ENCODE measurements around the gene RFLNA.
"Not testable (repeated sequence)": the region's sequence is repeated elsewhere in the genome, so short reads cannot be mapped to it uniquely, and the experiment has no call there.

Gene RFLNA

GRCh38 chr12:124279846-124280360 lies 15.0 kb upstream of the RFLNA start:
- intact Hi-C loops (cut with DNase I) = no loop called here
- peak in 27 of 42 donors; percentile 14 to 68 (median 41) for DNase-seq

- intact Hi-C loops (cut with DNase I) = no loop called here
- no peak for DNase-seq
These were observed 13.6 kb upstream of the RFLNA start for GRCh38 chr12:124281309-124281708.

GRCh38 chr12:124282287-124282686 lies 12.6 kb upstream of the RFLNA start:
- DNase-seq = no peak
- intact Hi-C loops (cut with DNase I) = no loop called here

- no peak for DNase-seq
- intact Hi-C loops (cut with DNase I) = no loop called here
These were observed 11.6 kb upstream of the RFLNA start for GRCh38 chr12:124283326-124283725.

GRCh38 chr12:124284368-124284767 lies 10.5 kb upstream of the RFLNA start:
- intact Hi-C loops (cut with DNase I) = no loop called here
- no peak for DNase-seq

GRCh38 chr12:124286414-124286813 lies 8.5 kb upstream of the RFLNA start:
- intact Hi-C loops (cut with DNase I) = no loop called here
- DNase-seq = peak in 4 of 42 donors; percentile 26 to 42 (median 38)

GRCh38 chr12:124286971-124287370 lies 7.9 kb upstream of the RFLNA start:
- DNase-seq = no peak
- intact Hi-C loops (cut with DNase I) = no loop called here

- intact Hi-C loops (cut with DNase I) = no loop called here
These were observed 5.0 kb upstream of the RFLNA start for GRCh38 chr12:124289634-124290600.

GRCh38 chr12:124292385-124292784 lies 2.5 kb upstream of the RFLNA start:
- no peak for DNase-seq
- intact Hi-C loops (cut with DNase I) = no loop called here

More at GRCh38 chr12:124289634-124290600, 5.0 kb upstream of the RFLNA start:
- DNase-seq = no peak

- DNase-seq = no peak
- intact Hi-C loops (cut with DNase I) = no loop called here
These were observed 1.4 kb upstream of the RFLNA start for GRCh38 chr12:124293286-124294003.

GRCh38 chr12:124295431-124296058 lies 652 bp downstream of the RFLNA start:
- DNase-seq = no peak
- intact Hi-C loops (cut with DNase I) = no loop called here

- intact Hi-C loops (cut with DNase I) = no loop called here
- no peak for DNase-seq
These were observed 1.5 kb downstream of the RFLNA start for GRCh38 chr12:124296295-124296915.

GRCh38 chr12:124296916-124297351 lies 2.0 kb downstream of the RFLNA start:
- DNase-seq = no peak
- intact Hi-C loops (cut with DNase I) = no loop called here

- DNase-seq = no peak
- intact Hi-C loops (cut with DNase I) = no loop called here
These were observed 2.5 kb downstream of the RFLNA start for GRCh38 chr12:124297389-124297788.

GRCh38 chr12:124297856-124298255 lies 3.0 kb downstream of the RFLNA start:
- DNase-seq = no peak
- intact Hi-C loops (cut with DNase I) = no loop called here

- intact Hi-C loops (cut with DNase I) = no loop called here
- DNase-seq = no peak
These were observed 4.0 kb downstream of the RFLNA start for GRCh38 chr12:124298685-124299410.

GRCh38 chr12:124299628-124300388 lies 4.9 kb downstream of the RFLNA start:
- DNase-seq = no peak
- intact Hi-C loops (cut with DNase I) = no loop called here

GRCh38 chr12:124300657-124301056 lies 5.8 kb downstream of the RFLNA start:
- DNase-seq; intact Hi-C loops (cut with DNase I): not testable (repeated sequence)

All from head of caudate nucleus (tissue), 42 donors.